ENCODE measurements around the gene FST. TPM values are rescaled to one million over a fixed set of nuclear protein-coding genes. Genes with fewer than 3 reads are reported as not detected.

Gene FST
- total RNA-seq, 1 experiment from 2014 or later, result not detected

DNA sequence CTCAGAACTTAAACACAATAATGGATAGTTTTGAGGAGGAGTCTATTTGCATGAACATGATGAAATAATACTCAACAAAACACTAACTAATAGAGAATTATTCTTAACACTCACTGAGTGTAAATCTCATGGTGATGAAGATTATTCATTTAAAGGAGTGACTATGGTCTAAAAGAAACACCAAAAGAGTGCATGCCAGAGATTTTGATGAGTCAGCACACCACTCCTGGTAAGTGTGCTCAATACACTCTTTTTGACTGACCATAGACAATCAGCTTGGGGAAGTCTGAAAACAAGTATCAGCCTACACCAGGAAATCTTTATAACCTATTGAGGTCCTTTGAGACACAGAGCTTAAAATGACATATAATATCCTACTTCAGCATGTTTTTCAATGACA lies 6.8 kb upstream of the FST start:
- DNase-seq (ENCODE audit: low spot score), result no peak

DNA sequence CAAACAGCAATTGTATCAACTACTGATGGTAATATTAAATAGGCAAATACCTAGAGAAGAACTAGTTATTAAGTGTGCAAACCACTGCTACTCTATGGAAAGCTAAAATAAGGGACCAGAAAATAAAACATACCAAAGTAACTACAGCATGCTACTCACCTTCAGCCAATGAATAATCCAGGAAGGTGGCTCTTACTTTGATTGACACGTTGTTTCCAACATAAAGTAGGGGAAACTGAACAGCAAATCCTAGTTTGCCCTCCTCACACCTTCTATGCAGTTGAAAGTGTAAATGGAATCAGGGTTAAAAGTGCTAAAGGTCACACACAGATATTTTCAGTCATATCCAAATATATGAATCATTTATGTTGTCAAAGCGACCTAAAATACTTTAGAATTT lies 5.1 kb upstream of the FST start:
- DNase-seq (ENCODE audit: low spot score), result no peak

DNA sequence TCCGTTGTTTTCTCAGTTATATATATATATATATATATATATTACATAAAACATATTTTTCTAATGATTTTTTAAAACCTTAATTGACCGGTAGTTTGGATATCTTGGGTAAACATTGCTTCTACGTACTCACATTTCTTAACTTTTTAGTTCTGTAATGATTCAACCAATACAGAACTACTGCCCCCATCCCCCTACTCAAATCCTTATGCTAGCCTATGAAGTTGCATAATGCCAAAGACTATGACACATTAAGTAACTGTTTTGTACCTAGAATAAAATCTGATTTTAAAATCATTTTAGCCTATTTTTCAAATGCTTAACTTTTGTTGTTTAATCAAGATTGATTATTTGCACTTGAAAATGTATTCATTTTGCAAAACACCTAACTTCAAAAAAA lies 4.4 kb upstream of the FST start:
- DNase-seq (ENCODE audit: low spot score), result no peak

DNA sequence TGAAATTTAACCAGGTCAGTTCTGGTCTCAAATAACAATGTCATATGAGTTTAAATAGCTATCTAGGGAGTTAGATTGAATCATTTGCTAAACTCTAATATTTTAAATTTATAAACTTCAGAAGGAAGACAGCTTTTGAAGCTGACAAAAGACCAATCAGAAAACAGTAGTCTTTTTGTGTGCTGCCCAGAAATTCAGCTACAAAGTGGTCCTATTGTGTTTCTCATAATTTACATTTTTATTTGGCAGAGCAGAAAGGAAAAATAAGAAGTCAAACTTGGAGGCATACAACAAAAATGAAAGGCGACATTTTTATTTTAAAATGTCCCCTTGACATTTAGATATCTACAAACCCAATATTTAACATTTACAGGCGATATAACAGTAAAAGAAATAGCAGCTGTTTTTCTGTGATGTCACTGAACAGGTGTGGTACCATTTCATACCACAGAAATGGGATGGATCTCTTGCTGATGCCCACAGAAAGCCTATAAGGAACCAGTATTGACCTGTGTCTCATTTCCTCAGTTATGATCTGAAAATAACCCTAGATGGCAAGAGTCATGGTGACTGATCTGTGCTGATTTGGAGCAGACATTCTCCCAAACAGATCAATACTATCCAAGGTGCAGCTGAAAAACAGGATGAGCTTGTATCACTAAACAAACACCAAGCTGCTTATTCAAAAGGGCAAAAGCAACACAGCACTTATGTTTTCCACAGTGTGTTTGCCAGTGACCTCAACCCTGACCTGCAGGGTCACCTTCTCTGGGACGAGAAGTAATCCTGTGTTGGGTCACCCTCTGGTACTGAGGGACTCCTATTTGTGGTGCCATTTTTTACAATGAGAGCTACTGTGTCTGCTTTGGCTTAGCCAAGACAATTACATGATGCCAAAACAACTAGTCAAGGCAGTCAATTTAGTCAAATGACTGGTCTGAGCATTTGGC lies 3.6 kb upstream of the FST start:
- DNase-seq (ENCODE audit: low spot score), result no peak

DNA sequence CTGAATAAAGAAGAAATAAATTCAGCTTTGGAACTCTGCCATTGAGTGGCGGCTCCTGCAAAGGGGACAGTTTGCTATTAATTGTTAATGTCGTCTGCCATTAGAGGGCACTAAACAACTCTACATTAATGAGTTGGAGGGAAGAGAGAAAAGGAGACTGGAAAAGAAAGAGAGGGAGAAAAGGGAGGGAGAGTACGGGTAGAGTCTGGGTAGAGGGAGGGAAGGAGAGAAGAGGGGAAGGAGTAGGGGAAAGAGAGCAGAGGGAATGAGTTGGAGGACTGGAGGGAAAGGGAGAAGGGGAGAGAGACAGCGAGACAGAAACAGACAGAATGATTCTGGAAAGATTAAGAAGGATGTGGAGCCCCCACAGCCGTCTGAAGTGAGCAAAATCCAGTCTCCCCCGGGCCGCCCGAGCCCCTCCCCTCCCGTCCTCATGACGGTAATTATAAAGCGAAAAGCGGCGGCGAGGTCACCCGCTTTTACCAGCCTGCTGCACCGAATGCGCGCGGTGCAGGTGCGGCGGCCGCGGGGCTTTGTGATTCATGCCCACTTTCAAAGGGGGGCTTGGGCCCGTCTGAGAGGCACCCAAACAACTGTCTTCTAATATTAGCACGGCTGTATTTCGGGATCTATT lies 1.9 kb upstream of the FST start:
- peak; percentile 69 for DNase-seq (ENCODE audit: low spot score)

DNA sequence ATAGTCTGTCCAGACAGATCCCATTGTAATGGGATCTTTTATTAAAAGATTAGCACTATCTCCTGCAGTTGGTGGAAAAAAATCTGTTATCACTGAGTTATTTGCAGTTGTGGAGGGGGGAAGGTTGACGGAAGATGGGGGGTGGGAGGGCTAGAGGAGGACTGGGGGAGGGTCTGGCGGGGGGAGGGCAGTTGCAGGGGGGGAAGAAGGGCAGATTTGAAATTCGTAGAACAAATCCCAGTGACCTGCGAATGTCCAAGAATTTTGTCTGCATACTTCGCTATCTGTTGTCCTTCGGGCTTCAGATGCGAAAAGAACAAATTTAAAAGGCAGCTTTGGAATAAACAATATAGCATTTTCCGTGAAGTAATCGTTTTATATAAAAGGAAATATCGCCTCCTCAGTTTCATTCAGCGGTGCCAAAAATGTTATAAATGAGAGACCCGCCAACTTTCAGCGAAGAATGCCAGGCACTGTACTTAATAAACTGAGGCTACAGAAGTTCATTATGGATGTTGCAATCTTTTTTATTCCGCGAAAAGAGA lies 1.3 kb upstream of the FST start:
- DNase-seq (ENCODE audit: low spot score), result no peak

DNA sequence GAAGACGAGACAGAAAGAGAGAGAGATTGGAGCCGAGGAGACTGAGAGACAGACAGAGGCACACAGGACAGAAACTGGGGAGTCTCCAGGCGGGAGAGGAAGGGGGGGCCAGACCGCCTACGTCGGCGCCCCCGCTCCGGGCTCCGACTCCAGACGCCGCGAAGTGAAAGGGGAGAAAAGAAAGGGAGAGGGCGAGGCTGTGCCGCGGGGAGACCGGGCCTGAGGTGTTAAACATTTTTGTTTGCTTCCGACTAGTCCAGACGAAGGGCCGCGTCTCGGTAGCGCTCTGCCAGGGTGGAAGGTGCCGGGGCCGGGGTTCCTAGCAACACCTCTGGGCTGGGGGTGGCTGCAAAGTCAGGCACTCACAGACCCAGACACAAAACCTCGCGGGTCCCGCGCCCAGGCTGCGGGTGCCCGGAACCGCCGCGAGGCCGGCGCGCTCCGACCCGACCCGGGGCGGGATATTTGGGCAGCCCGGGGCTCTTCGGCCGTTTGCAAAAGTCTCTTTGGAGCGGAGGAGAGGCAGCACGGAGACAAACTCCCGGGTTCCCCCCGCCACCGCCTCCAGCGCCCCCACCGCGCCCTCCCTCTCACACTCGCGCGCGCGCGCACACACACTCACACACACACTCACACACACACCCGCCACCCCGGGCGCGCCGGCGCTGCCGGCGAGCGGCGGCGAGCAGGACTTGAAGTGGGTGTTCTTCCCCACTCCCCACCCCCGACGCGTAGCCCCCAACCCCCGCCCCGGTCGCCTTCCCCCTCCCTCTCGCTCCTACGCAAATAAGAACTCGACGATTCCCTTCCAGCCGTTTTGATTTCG lies 626 bp upstream of the FST start:
- DNase-seq (ENCODE audit: low spot score), result no peak

DNA sequence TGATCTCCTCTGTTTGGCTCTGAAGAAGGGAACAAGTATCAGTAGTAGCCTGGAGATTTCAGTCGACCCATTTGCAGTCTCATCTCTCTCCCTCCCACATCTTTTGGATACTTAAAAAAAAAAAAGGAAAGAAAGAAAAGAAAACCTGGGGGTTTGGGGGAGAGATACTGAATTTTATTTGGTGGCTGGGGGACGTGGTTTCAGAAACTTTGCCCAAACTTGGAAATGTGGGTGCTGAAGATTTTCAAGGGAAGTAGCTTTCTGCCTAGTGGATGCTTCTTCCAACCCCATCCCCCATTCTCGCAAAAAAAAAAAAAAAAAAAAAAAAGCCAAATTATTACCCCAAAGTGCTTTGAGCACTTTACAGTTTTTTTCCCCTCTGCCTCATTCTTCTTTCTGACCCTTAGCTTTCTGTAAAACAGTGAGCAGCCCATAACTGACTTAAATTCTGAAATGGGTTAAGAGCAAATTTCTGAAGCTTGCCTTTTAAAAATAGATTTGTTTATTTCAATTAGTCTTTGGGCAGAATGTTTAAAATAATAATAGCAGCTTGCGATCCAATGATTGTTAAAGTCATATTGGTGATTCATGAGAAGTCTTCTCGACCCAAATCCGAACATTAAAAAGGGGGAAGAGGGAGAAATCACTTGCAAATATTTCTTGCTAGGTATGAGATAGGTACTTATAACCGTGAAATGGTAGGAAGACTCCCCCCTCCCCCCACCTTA lies 894 bp downstream of the FST start:
- DNase-seq (ENCODE audit: low spot score), result no peak

DNA sequence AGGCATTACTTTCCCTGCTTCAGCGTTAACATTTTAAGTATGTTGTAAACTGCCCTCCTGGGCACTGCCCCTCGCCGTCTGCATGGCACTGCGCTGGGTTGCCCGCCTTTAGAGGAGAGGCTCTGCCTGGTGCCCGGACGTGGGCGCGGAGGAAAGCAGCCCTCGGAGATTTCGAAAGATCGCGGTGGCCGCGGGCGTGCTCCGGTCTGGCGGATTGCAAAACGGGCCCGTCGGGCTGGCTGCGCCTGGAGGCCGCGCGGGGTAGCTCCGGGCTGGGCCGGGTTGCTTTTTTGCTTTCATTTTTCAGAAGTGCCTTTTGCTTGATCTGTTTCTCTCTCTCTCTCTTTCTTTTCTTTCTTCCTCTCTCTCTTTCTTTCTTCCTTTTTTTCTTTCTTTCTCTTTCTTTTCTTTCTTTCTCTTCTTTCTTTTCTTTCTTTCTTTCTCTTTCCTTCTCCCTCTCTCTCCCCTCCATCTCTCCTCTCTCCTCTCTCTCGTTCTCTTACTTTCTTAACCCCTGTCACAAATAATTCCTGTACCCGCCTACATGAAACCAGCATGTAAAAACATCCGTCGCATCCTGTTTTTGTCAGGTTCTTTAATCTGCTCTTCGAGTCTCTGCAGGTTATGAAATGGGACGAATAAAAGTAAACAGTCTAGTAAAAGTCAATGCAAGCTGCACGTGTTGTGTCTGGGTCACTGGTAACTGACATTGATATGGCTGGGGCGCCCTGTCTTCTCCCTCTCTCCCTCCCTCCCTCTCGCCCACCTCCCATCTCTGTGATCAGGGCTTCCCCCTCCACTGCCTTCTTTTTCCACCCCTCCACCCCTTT lies 1.7 kb downstream of the FST start:
- DNase-seq (ENCODE audit: low spot score), result peak; percentile 54

DNA sequence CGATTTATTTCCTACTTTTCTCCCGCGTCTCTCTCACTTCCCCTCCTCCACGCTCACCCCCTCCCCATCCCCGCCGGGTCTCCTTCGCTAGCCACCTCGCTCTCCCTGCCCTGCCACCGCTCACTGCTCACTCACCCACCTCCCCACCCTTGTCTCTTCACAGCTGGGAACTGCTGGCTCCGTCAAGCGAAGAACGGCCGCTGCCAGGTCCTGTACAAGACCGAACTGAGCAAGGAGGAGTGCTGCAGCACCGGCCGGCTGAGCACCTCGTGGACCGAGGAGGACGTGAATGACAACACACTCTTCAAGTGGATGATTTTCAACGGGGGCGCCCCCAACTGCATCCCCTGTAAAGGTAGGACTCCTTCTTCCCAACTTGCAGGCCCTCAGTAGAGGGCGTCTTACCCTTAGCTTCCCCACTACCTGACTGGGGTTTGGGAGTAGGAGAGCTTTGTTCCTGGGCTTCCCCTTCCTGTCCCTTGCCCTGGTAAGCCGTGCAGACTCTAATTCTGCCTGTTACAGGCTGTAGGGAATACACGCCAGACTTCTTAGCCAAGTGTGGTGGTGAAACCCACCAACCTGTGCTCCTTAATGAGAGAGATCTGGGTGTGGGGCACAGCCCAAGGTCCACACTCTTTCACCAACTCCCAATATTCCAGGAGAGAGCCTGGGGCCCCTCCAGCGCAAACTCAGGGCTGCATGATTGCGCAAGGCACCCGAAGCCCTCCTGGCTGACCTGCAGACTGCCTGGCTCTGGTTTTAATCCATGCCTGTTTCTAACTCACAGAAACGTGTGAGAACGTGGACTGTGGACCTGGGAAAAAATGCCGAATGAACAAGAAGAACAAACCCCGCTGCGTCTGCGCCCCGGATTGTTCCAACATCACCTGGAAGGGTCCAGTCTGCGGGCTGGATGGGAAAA lies 2.5 kb downstream of the FST start:
- DNase-seq (ENCODE audit: low spot score), result no peak

DNA sequence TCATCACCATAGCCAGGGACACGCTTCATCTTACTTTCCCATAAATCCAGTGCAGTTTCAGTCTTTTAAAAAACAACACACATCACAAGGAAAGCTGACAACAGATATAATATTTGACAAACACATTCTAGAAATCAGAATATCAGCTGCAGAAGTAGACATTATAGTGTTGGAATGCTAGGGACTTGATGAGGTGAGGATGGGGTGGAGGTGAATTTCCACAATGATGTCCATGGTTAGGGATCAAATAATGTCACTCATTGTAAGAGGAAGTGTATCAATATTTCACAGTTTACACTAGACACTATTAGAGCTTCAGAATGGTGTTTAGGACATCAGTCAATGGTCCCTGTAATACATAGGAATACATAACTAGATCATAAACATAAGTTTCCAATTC lies 7.0 kb downstream of the FST start:
- no peak for DNase-seq (ENCODE audit: low spot score)

DNA sequence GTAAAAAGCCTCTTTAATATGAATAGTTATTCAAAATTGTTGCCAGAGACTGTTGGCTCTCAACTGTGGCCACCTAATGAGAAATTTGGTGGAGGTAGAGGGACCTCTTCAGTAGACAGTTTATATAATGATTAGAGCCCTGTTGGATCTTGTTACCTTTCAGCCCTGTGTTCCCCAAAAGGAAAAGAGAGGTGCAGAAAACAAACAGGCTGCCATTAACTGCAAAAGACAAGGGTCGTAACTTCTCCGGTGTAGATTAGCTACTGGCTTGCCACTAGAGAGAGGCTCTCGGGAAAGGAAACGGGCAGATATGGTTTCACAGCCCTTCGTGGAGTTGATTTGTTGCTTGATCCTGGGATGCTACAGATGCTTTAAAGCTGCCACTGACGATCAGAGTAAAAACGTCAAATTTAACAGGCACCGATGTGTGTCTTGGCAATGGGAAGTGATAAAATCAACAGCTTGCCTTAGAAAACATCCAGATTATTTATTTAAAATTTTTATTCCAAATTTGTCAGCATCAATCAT lies 7.8 kb downstream of the FST start:
- DNase-seq (ENCODE audit: low spot score), result no peak

DNA sequence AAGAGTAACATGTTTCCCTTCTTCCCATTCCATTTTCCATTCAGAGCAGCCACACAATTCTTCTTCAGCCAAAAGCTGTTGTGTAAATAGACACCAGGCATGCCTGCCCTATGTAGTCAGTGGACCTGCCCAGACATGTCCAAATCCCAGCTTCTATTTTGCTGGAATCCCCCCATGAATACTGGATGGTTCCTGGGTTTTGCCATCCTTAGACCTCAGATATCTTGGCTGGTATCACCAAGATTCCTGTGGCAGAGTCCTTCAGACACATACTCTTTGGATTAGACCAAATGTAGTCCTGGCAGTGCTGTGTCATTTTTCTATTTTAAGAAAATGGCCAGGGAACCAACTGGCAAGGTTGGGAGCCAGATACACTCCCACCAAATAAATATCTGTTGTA lies 10.3 kb downstream of the FST start:
- no peak for DNase-seq (ENCODE audit: low spot score)

DNA sequence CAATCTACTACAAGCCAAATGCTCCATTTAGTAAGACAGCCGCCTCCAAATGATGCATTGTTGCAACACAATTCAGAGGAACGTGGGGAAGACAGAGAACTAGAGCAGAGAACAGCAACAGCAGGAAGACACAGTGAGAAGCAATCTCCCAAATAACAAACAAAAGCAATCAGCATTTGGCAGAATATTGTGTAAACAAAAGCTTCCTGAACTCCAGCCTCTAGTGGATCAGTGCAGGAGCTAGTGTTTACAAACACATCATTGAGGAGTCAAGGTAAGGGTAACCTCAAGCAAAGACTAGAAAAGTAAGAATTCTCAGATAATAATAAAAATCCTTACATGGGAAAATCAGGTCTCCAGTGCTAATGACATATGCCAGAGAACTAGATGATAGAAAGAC lies 20.6 kb downstream of the FST start:
- DNase-seq (ENCODE audit: low spot score), result no peak

DNA sequence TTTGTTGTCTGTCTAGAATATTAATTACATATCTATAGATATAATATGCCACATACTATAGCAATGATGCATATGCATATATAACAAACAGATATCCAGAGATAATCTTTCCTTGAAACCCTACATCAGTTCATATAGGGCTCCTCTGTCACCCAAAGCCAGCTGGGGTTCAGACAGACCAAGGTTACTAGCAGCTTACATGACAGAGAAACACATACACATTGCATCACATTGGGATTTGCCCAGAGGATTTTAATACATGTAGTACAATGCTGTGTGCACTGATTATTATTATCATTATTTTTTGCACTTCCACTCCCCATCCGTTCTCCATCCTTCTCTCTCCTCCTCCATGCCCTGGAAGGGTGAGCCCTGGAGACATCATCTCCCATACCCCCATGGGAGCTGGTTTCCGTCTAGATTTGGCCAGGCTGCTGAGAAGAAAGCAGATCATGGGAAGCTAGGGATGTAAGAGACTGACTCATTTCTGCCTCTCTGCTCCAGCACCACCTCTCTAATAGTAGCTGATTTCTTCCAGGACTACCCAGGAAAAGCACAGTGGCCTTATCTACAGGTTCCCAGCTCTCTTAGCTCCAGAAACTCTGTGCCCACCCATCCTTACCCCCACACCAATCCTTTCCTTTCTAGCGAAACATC lies 23.3 kb downstream of the FST start:
- no peak for DNase-seq (ENCODE audit: low spot score)

DNA sequence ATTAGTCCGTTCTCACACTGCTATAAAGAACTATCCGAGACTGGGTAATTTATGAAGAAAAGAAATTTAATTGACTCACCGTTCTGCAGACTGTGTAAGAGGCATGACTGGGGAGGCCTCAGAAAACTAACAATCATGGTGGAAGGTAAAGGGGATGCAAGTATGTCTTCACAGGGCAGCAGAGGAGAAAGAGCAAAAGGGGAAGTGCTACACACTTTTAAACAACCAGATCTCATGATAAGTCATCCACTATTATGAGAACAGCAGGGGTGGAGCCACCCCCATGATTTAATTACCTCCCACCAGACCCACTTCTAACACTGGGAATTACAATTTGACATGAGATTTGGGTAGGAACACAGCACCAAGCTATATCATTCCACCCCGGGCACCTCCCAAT lies 26.6 kb downstream of the FST start:
- no peak for DNase-seq (ENCODE audit: low spot score)

DNA sequence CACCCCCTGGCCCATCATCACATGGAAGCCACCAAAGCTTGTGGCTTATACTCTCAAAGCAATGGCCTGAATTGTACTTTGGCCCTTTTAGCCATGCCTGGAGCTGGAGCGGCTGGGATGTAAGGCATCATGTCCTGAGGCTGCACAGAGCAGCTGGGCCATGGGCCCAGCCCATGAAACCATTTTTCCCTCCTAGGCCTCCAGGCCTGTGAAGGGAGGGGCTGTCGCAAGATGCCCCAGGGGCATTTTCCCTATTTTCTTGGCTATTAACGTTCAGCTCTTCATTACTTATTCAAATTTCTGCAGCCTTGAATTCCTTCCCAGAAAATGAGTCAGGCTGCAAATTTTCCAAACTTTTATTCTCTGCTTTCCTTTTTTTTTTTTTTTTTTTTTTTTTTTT lies 27.7 kb downstream of the FST start:
- no peak for DNase-seq (ENCODE audit: low spot score)

DNA sequence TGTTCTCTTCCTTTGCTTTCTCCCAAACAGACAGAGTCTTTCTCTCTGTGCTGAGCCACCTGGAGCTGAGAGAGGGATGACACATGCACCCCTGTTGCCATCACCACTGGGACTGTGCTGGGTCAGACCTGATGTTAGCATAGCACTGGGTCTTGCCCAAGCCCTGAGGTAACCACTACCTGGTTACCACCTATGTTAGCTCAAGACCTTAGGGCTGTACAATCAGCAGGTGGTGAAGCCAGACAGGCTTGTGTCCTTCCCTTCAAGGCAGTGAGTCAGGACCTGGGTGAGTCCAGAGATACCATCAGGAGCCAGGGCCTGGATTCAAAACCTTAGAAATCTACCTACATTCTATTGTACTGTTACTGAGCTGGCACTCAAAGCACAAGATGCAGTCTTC lies 32.1 kb downstream of the FST start:
- DNase-seq (ENCODE audit: low spot score), result no peak

DNA sequence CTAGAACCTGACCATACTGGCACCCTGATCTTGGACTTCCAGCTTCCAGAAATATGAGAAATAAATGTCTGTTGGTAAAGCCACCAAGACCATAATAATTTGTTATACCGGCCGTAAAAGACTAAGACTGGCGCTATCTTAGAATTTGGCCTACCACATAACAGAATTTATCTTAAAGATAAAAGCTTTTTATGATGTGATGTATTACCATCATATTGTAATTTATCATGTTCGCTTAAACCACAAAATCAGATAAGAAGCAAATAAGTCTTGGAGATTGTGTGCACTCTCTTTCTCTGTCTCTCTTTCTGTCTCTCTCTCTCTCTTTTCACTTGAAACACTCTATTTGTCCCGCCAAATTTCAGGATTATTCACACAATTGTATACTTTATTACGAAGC lies 35.6 kb downstream of the FST start:
- DNase-seq (ENCODE audit: low spot score), result no peak
